K562 (cell line): ENCODE results near the gene GATC. TPM values are rescaled to one million over a fixed set of nuclear protein-coding genes. Genes with fewer than 3 reads are reported as not detected.

Source experiments
- ATAC-seq: fragments of 200-7000 bp; cut with Tn5 transposase; 3 replicates; pipeline ENCODE4 v1.9.1; 2020; ENCODE audit warnings: moderate library complexity
- BruUV-seq: library from RNA; stranded (reverse); fragments of 400-500 nt; replicated peaks from 2 replicates; lab custom pipeline; 2021; lab: Mats Ljungman, UMichigan
- CTCF ChIA-PET: fragments of 300-600 bp; formaldehyde crosslinking; extraction: SDS; loops from one replicate; lab custom pipeline; 2021; ENCODE audit warnings: low intra/inter-chr PET ratio; lab: Yijun Ruan, JAX
- POLR2A ChIA-PET: fragments of 300-600, 350-650 bp; sonication (Branson Sonifier 250); formaldehyde crosslinking; extraction: SDS; loops from one replicate; lab custom pipeline; 2021; ENCODE audit warnings: antibody characterized with exemption, inconsistent platforms; lab: Yijun Ruan, JAX
- DNase-seq, 4 experiments: peaks; one replicate each; pipeline versions ENCODE4 v3.0.0 to v3.0.0-alpha.2; 2011 to 2018; ENCODE audit warnings: low spot score in 3 of 4, mixed read lengths in 3 of 4; ENCODE audit errors: extremely low read depth in 1 of 4
- FAIRE-seq: peaks from 2 replicates; lab custom pipeline; 2011; peaks lifted over from hg19 to GRCh38; lab: Jason Lieb, UNC
- H2AFZ ChIP-seq: 2 replicates; pipeline ENCODE4 v1.6.0; 2011; ENCODE audit warnings: low read depth, low read length, control low read depth, inconsistent platforms
- H3K27ac ChIP-seq: fragments of 200-600 bp; 3 replicates; pipeline ENCODE4 v1.8.0; 2011; ENCODE audit warnings: low read depth, mild to moderate bottlenecking, control low read depth, inconsistent platforms, low read length, moderate library complexity, mixed read lengths; ENCODE audit errors: extremely low read depth
- H3K27me3 ChIP-seq, 2 experiments: fragments of 300-600 bp in 1 of 2; 2 replicates in 1 of 2; 3 replicates in 1 of 2; pipeline versions ENCODE4 v1.6.0 to v1.8.0; 2011; ENCODE audit warnings: inconsistent platforms in 2 of 2, low read length in 2 of 2, mild to moderate bottlenecking in 1 of 2, mixed read lengths in 1 of 2, moderate library complexity in 1 of 2; ENCODE audit not compliant: control insufficient read depth in 2 of 2, insufficient read depth in 2 of 2
- H3K36me3 ChIP-seq: fragments of 300-600 bp; 3 replicates; pipeline ENCODE4 v1.8.0; 2011; ENCODE audit warnings: mild to moderate bottlenecking, low read length, inconsistent platforms; ENCODE audit not compliant: control insufficient read depth, insufficient read depth
- H3K4me1 ChIP-seq, 2 experiments: fragments of 200-600 bp in 1 of 2; replicated peaks in 1 of 2; 2 replicates in 1 of 2; 3 replicates in 1 of 2; pipeline versions ENCODE4 v1.5.1 to v1.8.0; 2011; ENCODE audit warnings: inconsistent platforms in 2 of 2, low read length in 2 of 2, mild to moderate bottlenecking in 1 of 2, mixed read lengths in 1 of 2, moderate library complexity in 1 of 2; ENCODE audit not compliant: control insufficient read depth in 2 of 2, insufficient read depth in 2 of 2
- H3K4me2 ChIP-seq: 2 replicates; pipeline ENCODE4 v1.6.1; 2011; ENCODE audit warnings: low read length, control low read depth, inconsistent platforms, mixed read lengths; ENCODE audit not compliant: insufficient read depth
- H3K4me3 ChIP-seq: fragments of 200-600 bp; sonication (generic), shearing (Covaris generic); 2 replicates; pipeline ENCODE4 v1.5.1; 2016; ENCODE audit warnings: control low read depth, inconsistent platforms
- H3K79me2 ChIP-seq: fragments of 200-600 bp; 3 replicates; pipeline ENCODE4 v1.8.0; 2011; ENCODE audit warnings: low read length, inconsistent platforms; ENCODE audit not compliant: control insufficient read depth, insufficient read depth
- H3K9ac ChIP-seq, 2 experiments: 2 replicates each; pipeline versions ENCODE4 v1.6.0 to v1.6.1; 2011; ENCODE audit warnings: low read depth in 2 of 2, low read length in 2 of 2, control low read depth in 1 of 2, inconsistent platforms in 1 of 2, mild to moderate bottlenecking in 1 of 2, mixed read lengths in 1 of 2; ENCODE audit not compliant: insufficient read depth in 1 of 2
- H3K9me1 ChIP-seq: one replicate; pipeline ENCODE4 v1.6.0; 2011; ENCODE audit warnings: inconsistent platforms, mild to moderate bottlenecking, low read length, moderate library complexity; ENCODE audit not compliant: control insufficient read depth, insufficient read depth
- H3K9me3 ChIP-seq: replicated peaks from 2 replicates; pipeline ENCODE4 v1.5.1; 2011; ENCODE audit warnings: low read depth, low read length, inconsistent platforms; ENCODE audit not compliant: control insufficient read depth, insufficient read depth
- H4K20me1 ChIP-seq: replicated peaks from 2 replicates; pipeline ENCODE4 v1.6.1; 2011; ENCODE audit warnings: low read length, inconsistent platforms, mixed read lengths; ENCODE audit not compliant: control insufficient read depth, insufficient read depth
- SRSF1 ChIP-seq: fragments of 200-400 bp; formaldehyde crosslinking; IDR thresholded peaks from 2 replicates; pipeline ENCODE4 v1.6.1; 2017; ENCODE audit warnings: mild to moderate bottlenecking, low read depth, low read length, moderate library complexity
- TGIF2 ChIP-seq: sonication (generic); formaldehyde crosslinking; IDR thresholded peaks from 2 replicates; pipeline ENCODE4 v1.8.1; 2022; ENCODE audit warnings: mild to moderate bottlenecking, missing genetic modification reagents, moderate library complexity
- ZNF764 ChIP-seq: fragments of 250-450 bp; sonication (Bioruptor Pico); IDR thresholded peaks from 2 replicates; pipeline ENCODE4 v1.4.0; 2020; ENCODE audit warnings: low read depth, mild to moderate bottlenecking, moderate library complexity
- WGBS: fragments of 100-300 bp; shearing (Covaris generic); methylation state at CpG from one replicate; pipeline ENCODE4 v1.1.6; 2016; ENCODE audit warnings: low coverage, mixed read lengths; ENCODE audit not compliant: insufficient coverage; ENCODE audit errors: missing lambda C conversion rate; 5-methylcytosine and 5-hydroxymethylcytosine counted together
- in situ Hi-C: fragments of 300-500 bp; cut with MboI; formaldehyde crosslinking; loops from 4 replicates; pipeline ENCODE4 v1.15.0; 2018; ENCODE audit warnings: inconsistent platforms, mixed read lengths
- intact Hi-C: fragments of 100-400 bp; cut with micrococcal nuclease; formaldehyde crosslinking; loops from 2 replicates; pipeline ENCODE4 v1.14.2; 2022
- polyA plus RNA-seq, 8 experiments: library from polyadenylated mRNA; depleted of rRNA in 4 of 8; stranded (reverse) in 5 of 8; unstranded in 3 of 8; fragments of >200 nt; fragmentation: Nextera tagmentation in 2 of 8; fragmentation: Illumina TruSeq in 1 of 8; extraction: Ambion mirVana in 2 of 8; extraction: Trizol in 1 of 8; gene quantifications; 2 replicates each; pipeline versions ENCODE4 v1.2.1 to v1.2.3, GENCODE V29; 2011 to 2014; ENCODE audit warnings: inconsistent platforms in 1 of 8, missing spikeins in 1 of 8
- total RNA-seq, 7 experiments: library from RNA; depleted of rRNA in 6 of 7; stranded (reverse); fragments of >200 nt in 6 of 7; fragmentation: Illumina TruSeq in 2 of 7; extraction: Trizol in 2 of 7; gene quantifications; 2 replicates each; pipeline versions ENCODE4 v1.2.1 to v1.2.3, GENCODE V29; 2011 to 2021; ENCODE audit warnings: low replicate concordance in 1 of 7
- TF ChIP-seq, protein P1 (sequence below): fragments of 450-650 bp; IDR thresholded peaks from 2 replicates; pipeline ENCODE4 v1.6.1; 2018; ENCODE audit warnings: mild to moderate bottlenecking, low read depth; ENCODE audit not compliant: partially characterized antibody
- TF ChIP-seq, protein P2 (sequence below): fragments of 250-450 bp; sonication (Bioruptor Pico); IDR thresholded peaks from 2 replicates; pipeline ENCODE4 v1.8.0; 2021; ENCODE audit warnings: moderate library complexity, mild to moderate bottlenecking, inconsistent platforms

The GATC gene
- total and polyA plus RNA-seq, 9 of the 15 experiments (the other 6 are each of a cell fraction or from before 2014, with no cell fraction given), result 5.8 to 52.6 (median 28.2) TPM

DNA sequence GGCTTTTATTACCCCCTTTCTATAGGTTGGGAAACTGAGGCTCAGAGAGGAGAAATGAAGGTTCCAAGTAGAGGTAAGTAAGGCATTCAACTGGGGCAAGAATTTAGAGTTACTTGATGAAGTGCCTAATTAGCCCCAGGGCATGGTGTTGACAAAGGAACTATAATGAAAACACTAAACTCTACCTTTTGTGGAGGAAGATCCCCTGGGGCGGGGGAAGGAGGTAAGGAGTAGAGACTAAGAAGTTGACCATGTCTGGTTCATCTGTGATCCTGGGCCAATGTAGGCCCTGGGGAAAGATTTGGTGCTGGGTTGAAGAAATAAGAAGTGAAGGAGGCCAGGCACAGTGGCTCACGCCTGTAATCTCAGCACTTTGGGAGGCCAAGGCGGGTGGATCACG is 24.5 kb upstream of the GATC start:
- Histone ChIP-seq H3K4me3 (no peak overlapping the region), H3K4me2 (no peak overlapping the region), H2AFZ (no peak overlapping the region), H3K27ac (no peak overlapping the region), H3K27me3 (peaks cover 22 to 29% of the 10 kb centered on the region in 2 experiments)
- POLR2A ChIA-PET, result interaction anchor here (0.9 to 1.1 kb wide), 2 partner anchors 122 to 129 kb away, joined by 3 to 4 read pairs; no protein-coding TSS in a partner anchor
- FAIRE-seq, result no peak
- in situ Hi-C loops, result no loop called here
- no TSS peak for BruUV-seq
- TF ChIP-seq SRSF1, result no peak
- TF ChIP-seq, protein P1, sequence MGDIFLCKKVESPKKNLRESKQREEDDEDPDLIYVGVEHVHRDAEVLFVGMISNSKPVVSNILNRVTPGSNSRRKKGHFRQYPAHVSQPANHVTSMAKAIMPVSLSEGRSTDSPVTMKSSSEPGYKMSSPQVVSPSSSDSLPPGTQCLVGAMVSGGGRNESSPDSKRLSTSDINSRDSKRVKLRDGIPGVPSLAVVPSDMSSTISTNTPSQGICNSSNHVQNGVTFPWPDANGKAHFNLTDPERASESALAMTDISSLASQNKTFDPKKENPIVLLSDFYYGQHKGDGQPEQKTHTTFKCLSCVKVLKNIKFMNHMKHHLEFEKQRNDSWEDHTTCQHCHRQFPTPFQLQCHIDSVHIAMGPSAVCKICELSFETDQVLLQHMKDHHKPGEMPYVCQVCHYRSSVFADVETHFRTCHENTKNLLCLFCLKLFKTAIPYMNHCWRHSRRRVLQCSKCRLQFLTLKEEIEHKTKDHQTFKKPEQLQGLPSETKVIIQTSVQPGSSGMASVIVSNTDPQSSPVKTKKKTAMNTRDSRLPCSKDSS, result no peak
- TF ChIP-seq ZNF764, result no peak
- TF ChIP-seq, protein P2, sequence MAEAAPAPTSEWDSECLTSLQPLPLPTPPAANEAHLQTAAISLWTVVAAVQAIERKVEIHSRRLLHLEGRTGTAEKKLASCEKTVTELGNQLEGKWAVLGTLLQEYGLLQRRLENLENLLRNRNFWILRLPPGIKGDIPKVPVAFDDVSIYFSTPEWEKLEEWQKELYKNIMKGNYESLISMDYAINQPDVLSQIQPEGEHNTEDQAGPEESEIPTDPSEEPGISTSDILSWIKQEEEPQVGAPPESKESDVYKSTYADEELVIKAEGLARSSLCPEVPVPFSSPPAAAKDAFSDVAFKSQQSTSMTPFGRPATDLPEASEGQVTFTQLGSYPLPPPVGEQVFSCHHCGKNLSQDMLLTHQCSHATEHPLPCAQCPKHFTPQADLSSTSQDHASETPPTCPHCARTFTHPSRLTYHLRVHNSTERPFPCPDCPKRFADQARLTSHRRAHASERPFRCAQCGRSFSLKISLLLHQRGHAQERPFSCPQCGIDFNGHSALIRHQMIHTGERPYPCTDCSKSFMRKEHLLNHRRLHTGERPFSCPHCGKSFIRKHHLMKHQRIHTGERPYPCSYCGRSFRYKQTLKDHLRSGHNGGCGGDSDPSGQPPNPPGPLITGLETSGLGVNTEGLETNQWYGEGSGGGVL (CRISPR knock-in tag), result no peak
- no peak for TF ChIP-seq TGIF2
- TF ChIP-seq, all 486 proteins: peak for 0
- H4K20me1 ChIP-seq, result 0 out of 2 replicates have a peak, but pooled peaks cover 3% of the 10 kb centered on the region
- WGBS, result 7% methylated on average over 4 of the region's 4 CpGs
- CTCF ChIA-PET, result no interaction called here
- intact Hi-C loops, result no loop called here
- no peaks in the 10 kb centered on the region for H3K79me2 ChIP-seq
- no peak overlapping the region for H3K9ac ChIP-seq
- ATAC-seq, result peak; percentile 55
- no peaks in the 10 kb centered on the region for H3K36me3 ChIP-seq
- no peak for DNase-seq
- no peaks in the 10 kb centered on the region for H3K9me3 ChIP-seq
- no peaks in the 10 kb centered on the region for H3K9me1 ChIP-seq
- no peaks in the 10 kb centered on the region for H3K4me1 ChIP-seq
